ENCODE measurements around the gene SCN5A.

DNA sequence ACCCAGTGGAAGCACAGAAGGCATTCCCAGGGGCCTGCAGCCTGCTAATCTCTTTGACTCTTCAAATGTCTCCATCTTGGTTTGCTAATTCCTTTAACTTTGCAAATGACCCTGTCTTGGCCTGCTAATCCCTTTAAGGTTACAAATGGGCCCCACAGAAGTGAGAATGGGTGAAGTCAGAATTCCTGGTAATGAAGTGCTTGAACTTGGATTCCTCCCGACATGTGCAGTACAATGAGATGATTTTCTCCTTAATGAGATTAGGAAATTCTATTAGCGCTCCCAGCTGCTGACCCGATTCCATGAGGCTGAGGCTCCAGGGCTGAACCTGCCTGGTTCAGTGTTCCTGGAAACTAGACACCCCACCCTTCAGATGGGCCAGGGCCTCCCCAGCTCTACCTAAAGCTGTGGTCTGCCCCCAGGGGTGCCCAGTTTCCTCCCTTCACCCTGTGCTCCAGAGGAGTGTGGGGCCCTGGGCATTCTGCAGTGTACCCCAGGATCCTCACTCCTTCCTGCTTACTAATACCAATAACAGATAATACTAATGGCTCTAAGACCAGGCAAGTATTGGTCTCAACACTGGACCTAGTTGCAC lies 47.4 kb downstream of the SCN5A start:
- TF ChIP-seq, protein P1, sequence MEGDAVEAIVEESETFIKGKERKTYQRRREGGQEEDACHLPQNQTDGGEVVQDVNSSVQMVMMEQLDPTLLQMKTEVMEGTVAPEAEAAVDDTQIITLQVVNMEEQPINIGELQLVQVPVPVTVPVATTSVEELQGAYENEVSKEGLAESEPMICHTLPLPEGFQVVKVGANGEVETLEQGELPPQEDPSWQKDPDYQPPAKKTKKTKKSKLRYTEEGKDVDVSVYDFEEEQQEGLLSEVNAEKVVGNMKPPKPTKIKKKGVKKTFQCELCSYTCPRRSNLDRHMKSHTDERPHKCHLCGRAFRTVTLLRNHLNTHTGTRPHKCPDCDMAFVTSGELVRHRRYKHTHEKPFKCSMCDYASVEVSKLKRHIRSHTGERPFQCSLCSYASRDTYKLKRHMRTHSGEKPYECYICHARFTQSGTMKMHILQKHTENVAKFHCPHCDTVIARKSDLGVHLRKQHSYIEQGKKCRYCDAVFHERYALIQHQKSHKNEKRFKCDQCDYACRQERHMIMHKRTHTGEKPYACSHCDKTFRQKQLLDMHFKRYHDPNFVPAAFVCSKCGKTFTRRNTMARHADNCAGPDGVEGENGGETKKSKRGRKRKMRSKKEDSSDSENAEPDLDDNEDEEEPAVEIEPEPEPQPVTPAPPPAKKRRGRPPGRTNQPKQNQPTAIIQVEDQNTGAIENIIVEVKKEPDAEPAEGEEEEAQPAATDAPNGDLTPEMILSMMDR (conservative IDR thresholded peaks at IDR 0.05; ENCODE audit: low read depth, low read length) = no peak
- no peak for TF ChIP-seq POLR2A (IDR thresholded peaks at IDR 0.05; ENCODE audit: low read depth, low read length)
- TF ChIP-seq, protein P2, sequence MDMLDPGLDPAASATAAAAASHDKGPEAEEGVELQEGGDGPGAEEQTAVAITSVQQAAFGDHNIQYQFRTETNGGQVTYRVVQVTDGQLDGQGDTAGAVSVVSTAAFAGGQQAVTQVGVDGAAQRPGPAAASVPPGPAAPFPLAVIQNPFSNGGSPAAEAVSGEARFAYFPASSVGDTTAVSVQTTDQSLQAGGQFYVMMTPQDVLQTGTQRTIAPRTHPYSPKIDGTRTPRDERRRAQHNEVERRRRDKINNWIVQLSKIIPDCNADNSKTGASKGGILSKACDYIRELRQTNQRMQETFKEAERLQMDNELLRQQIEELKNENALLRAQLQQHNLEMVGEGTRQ (IDR thresholded peaks at IDR 0.05; ENCODE audit: low read depth, low read length) = no peak
- TF ChIP-seq RFX5 (IDR thresholded peaks at IDR 0.05; ENCODE audit: low read depth, low read length) = no peak

Measured in IMR-90 (cell line).